K562 (cell line): Measurements from ENCODE around the gene MADD. TPM values are rescaled to one million over a fixed set of nuclear protein-coding genes. Genes with fewer than 3 reads are reported as not detected.
A peak's percentile ranks its signal among the peaks of the same experiment; 100 is the strongest.

Experiments
- ATAC-seq: fragments of 200-7000 bp; cut with Tn5 transposase; 3 replicates; pipeline ENCODE4 v1.9.1; 2020; ENCODE audit warnings: moderate library complexity
- BruUV-seq: library from RNA; stranded (reverse); fragments of 400-500 nt; replicated peaks from 2 replicates; lab custom pipeline; 2021; lab: Mats Ljungman, UMichigan
- CTCF ChIA-PET: fragments of 300-600 bp; formaldehyde crosslinking; extraction: SDS; loops from one replicate; lab custom pipeline; 2021; ENCODE audit warnings: low intra/inter-chr PET ratio; lab: Yijun Ruan, JAX
- POLR2A ChIA-PET: fragments of 300-600, 350-650 bp; sonication (Branson Sonifier 250); formaldehyde crosslinking; extraction: SDS; loops from one replicate; lab custom pipeline; 2021; ENCODE audit warnings: antibody characterized with exemption, inconsistent platforms; lab: Yijun Ruan, JAX
- DNase-seq, 4 experiments: peaks; one replicate each; pipeline versions ENCODE4 v3.0.0 to v3.0.0-alpha.2; 2011 to 2018; ENCODE audit warnings: low spot score in 3 of 4, mixed read lengths in 3 of 4; ENCODE audit errors: extremely low read depth in 1 of 4
- FAIRE-seq: peaks from 2 replicates; lab custom pipeline; 2011; peaks lifted over from hg19 to GRCh38; lab: Jason Lieb, UNC
- H2AFZ ChIP-seq: 2 replicates; pipeline ENCODE4 v1.6.0; 2011; ENCODE audit warnings: low read depth, low read length, control low read depth, inconsistent platforms
- H3K27ac ChIP-seq: fragments of 200-600 bp; 3 replicates; pipeline ENCODE4 v1.8.0; 2011; ENCODE audit warnings: low read depth, mild to moderate bottlenecking, control low read depth, inconsistent platforms, low read length, moderate library complexity, mixed read lengths; ENCODE audit errors: extremely low read depth
- H3K27me3 ChIP-seq, 2 experiments: fragments of 300-600 bp in 1 of 2; 2 replicates in 1 of 2; 3 replicates in 1 of 2; pipeline versions ENCODE4 v1.6.0 to v1.8.0; 2011; ENCODE audit warnings: inconsistent platforms in 2 of 2, low read length in 2 of 2, mild to moderate bottlenecking in 1 of 2, mixed read lengths in 1 of 2, moderate library complexity in 1 of 2; ENCODE audit not compliant: control insufficient read depth in 2 of 2, insufficient read depth in 2 of 2
- H3K36me3 ChIP-seq: fragments of 300-600 bp; 3 replicates; pipeline ENCODE4 v1.8.0; 2011; ENCODE audit warnings: mild to moderate bottlenecking, low read length, inconsistent platforms; ENCODE audit not compliant: control insufficient read depth, insufficient read depth
- H3K4me1 ChIP-seq, 2 experiments: fragments of 200-600 bp in 1 of 2; replicated peaks in 1 of 2; 2 replicates in 1 of 2; 3 replicates in 1 of 2; pipeline versions ENCODE4 v1.5.1 to v1.8.0; 2011; ENCODE audit warnings: inconsistent platforms in 2 of 2, low read length in 2 of 2, mild to moderate bottlenecking in 1 of 2, mixed read lengths in 1 of 2, moderate library complexity in 1 of 2; ENCODE audit not compliant: control insufficient read depth in 2 of 2, insufficient read depth in 2 of 2
- H3K4me2 ChIP-seq: 2 replicates; pipeline ENCODE4 v1.6.1; 2011; ENCODE audit warnings: low read length, control low read depth, inconsistent platforms, mixed read lengths; ENCODE audit not compliant: insufficient read depth
- H3K4me3 ChIP-seq: fragments of 200-600 bp; sonication (generic), shearing (Covaris generic); 2 replicates; pipeline ENCODE4 v1.5.1; 2016; ENCODE audit warnings: control low read depth, inconsistent platforms
- H3K79me2 ChIP-seq: fragments of 200-600 bp; 3 replicates; pipeline ENCODE4 v1.8.0; 2011; ENCODE audit warnings: low read length, inconsistent platforms; ENCODE audit not compliant: control insufficient read depth, insufficient read depth
- H3K9ac ChIP-seq, 2 experiments: 2 replicates each; pipeline versions ENCODE4 v1.6.0 to v1.6.1; 2011; ENCODE audit warnings: low read depth in 2 of 2, low read length in 2 of 2, control low read depth in 1 of 2, inconsistent platforms in 1 of 2, mild to moderate bottlenecking in 1 of 2, mixed read lengths in 1 of 2; ENCODE audit not compliant: insufficient read depth in 1 of 2
- H3K9me1 ChIP-seq: one replicate; pipeline ENCODE4 v1.6.0; 2011; ENCODE audit warnings: inconsistent platforms, mild to moderate bottlenecking, low read length, moderate library complexity; ENCODE audit not compliant: control insufficient read depth, insufficient read depth
- H3K9me3 ChIP-seq: replicated peaks from 2 replicates; pipeline ENCODE4 v1.5.1; 2011; ENCODE audit warnings: low read depth, low read length, inconsistent platforms; ENCODE audit not compliant: control insufficient read depth, insufficient read depth
- H4K20me1 ChIP-seq: replicated peaks from 2 replicates; pipeline ENCODE4 v1.6.1; 2011; ENCODE audit warnings: low read length, inconsistent platforms, mixed read lengths; ENCODE audit not compliant: control insufficient read depth, insufficient read depth
- BACH1 ChIP-seq: fragments of 200-800 bp; sonication (Bioruptor generic); IDR thresholded peaks from 2 replicates; pipeline ENCODE4 v1.6.1; 2016; ENCODE audit warnings: missing genetic modification characterization, missing compliant biosample characterization
- DIDO1 ChIP-seq: fragments of 450-650 bp; IDR thresholded peaks from 2 replicates; pipeline ENCODE4 v1.6.1; 2016; ENCODE audit warnings: low read depth, missing biosample characterization, missing genetic modification characterization
- FUS ChIP-seq: fragments of 200-400 bp; formaldehyde crosslinking; optimal IDR thresholded peaks from 2 replicates; pipeline ENCODE3; 2017; ENCODE audit warnings: low read depth, low read length
- HNRNPL ChIP-seq: fragments of 200-400 bp; formaldehyde crosslinking; IDR thresholded peaks from 2 replicates; pipeline ENCODE4 v1.6.1; 2017; ENCODE audit warnings: low read depth, mild to moderate bottlenecking, low read length
- ZBTB17 ChIP-seq: fragments of 450-650 bp; formaldehyde crosslinking; IDR thresholded peaks from 2 replicates; pipeline ENCODE4 v1.4.0; 2020; ENCODE audit warnings: mild to moderate bottlenecking
- WGBS: fragments of 100-300 bp; shearing (Covaris generic); methylation state at CpG from one replicate; pipeline ENCODE4 v1.1.6; 2016; ENCODE audit warnings: low coverage, mixed read lengths; ENCODE audit not compliant: insufficient coverage; ENCODE audit errors: missing lambda C conversion rate; 5-methylcytosine and 5-hydroxymethylcytosine counted together
- in situ Hi-C: fragments of 300-500 bp; cut with MboI; formaldehyde crosslinking; loops from 4 replicates; pipeline ENCODE4 v1.15.0; 2018; ENCODE audit warnings: inconsistent platforms, mixed read lengths
- intact Hi-C: fragments of 100-400 bp; cut with micrococcal nuclease; formaldehyde crosslinking; loops from 2 replicates; pipeline ENCODE4 v1.14.2; 2022
- polyA plus RNA-seq, 8 experiments: library from polyadenylated mRNA; depleted of rRNA in 4 of 8; stranded (reverse) in 5 of 8; unstranded in 3 of 8; fragments of >200 nt; fragmentation: Nextera tagmentation in 2 of 8; fragmentation: Illumina TruSeq in 1 of 8; extraction: Ambion mirVana in 2 of 8; extraction: Trizol in 1 of 8; gene quantifications; 2 replicates each; pipeline versions ENCODE4 v1.2.1 to v1.2.3, GENCODE V29; 2011 to 2014; ENCODE audit warnings: inconsistent platforms in 1 of 8, missing spikeins in 1 of 8
- total RNA-seq, 7 experiments: library from RNA; depleted of rRNA in 6 of 7; stranded (reverse); fragments of >200 nt in 6 of 7; fragmentation: Illumina TruSeq in 2 of 7; extraction: Trizol in 2 of 7; gene quantifications; 2 replicates each; pipeline versions ENCODE4 v1.2.1 to v1.2.3, GENCODE V29; 2011 to 2021; ENCODE audit warnings: low replicate concordance in 1 of 7
- TF ChIP-seq, protein P1 (sequence below): sonication (generic); formaldehyde crosslinking; IDR thresholded peaks from 2 replicates; pipeline ENCODE4 v1.8.0; 2022; ENCODE audit warnings: mild to moderate bottlenecking, missing genetic modification reagents
- TF ChIP-seq, protein P2 (sequence below): sonication (generic); formaldehyde crosslinking; IDR thresholded peaks from 2 replicates; pipeline ENCODE4 v1.8.0; 2022; ENCODE audit warnings: missing genetic modification reagents, mild to moderate bottlenecking, borderline replicate concordance

The MADD gene
- total and polyA plus RNA-seq, 9 of the 15 experiments (the other 6 are each of a cell fraction or from before 2014, with no cell fraction given) = 0.68 to 57.6 (median 33.6) TPM

- 93% methylated on average over 3 of the region's 3 CpGs for WGBS
- CTCF ChIA-PET = no interaction called here
- H3K27ac ChIP-seq = no peak overlapping the region; the same call in 2 of the 3 replicates
- BruUV-seq = no TSS peak
- no peak for FAIRE-seq
- in situ Hi-C loops = no loop called here
- no peak for TF ChIP-seq FUS
- no peak for TF ChIP-seq DIDO1 (tag)
- TF ChIP-seq, protein P1, sequence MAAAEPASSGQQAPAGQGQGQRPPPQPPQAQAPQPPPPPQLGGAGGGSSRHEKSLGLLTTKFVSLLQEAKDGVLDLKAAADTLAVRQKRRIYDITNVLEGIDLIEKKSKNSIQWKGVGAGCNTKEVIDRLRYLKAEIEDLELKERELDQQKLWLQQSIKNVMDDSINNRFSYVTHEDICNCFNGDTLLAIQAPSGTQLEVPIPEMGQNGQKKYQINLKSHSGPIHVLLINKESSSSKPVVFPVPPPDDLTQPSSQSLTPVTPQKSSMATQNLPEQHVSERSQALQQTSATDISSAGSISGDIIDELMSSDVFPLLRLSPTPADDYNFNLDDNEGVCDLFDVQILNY (CRISPR knock-in tag) = no peak
- no peak for TF ChIP-seq HNRNPL
- TF ChIP-seq, protein P2, sequence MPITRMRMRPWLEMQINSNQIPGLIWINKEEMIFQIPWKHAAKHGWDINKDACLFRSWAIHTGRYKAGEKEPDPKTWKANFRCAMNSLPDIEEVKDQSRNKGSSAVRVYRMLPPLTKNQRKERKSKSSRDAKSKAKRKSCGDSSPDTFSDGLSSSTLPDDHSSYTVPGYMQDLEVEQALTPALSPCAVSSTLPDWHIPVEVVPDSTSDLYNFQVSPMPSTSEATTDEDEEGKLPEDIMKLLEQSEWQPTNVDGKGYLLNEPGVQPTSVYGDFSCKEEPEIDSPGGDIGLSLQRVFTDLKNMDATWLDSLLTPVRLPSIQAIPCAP = no peak
- no peak for TF ChIP-seq ZBTB17 (CRISPR knock-in tag)
- no peak for TF ChIP-seq BACH1 (tag)
- no peak overlapping the region for H3K4me2 ChIP-seq
- DNase-seq = no peak
- no peaks in the 10 kb centered on the region for H3K9me3 ChIP-seq
- no peaks in the 10 kb centered on the region for H3K9me1 ChIP-seq
- no peaks in the 10 kb centered on the region for H3K4me1 ChIP-seq
- peak overlapping the region in 1 of 2 experiments; percentile 28; a peak in 1 of 4 replicates for H3K9ac ChIP-seq
- ATAC-seq = no peak; the same call in 2 of the 3 replicates
- no peaks in the 10 kb centered on the region; the same call in 2 of the 3 replicates for H3K79me2 ChIP-seq
- no peaks in the 10 kb centered on the region for H3K27me3 ChIP-seq
- peaks cover 85% of the 10 kb centered on the region for H3K36me3 ChIP-seq
- no peak overlapping the region for H3K4me3 ChIP-seq
- H2AFZ ChIP-seq = no peak overlapping the region
- POLR2A ChIA-PET = interaction anchor here (0.7 to 1.0 kb wide), 2 partner anchors 15 to 37 kb away, joined by 3 read pairs; no protein-coding TSS in a partner anchor
- no peaks in the 10 kb centered on the region for H4K20me1 ChIP-seq
- intact Hi-C loops = no loop called here
Observed at GRCh38 chr11:47305734-47306483, 36.0 kb downstream of the MADD start.
